VCaP (cell line): ENCODE data around the gene ATP8A2.

Experiments used
- H3K27ac ChIP-seq: fragments of 450-650 bp; 2 replicates; pipeline ENCODE4 v1.5.1; 2017
- CTCF ChIP-seq: fragments of 450-650 bp; conservative IDR thresholded peaks from 2 replicates; pipeline ENCODE4 v1.5.1; 2017; ENCODE audit warnings: mild to moderate bottlenecking, moderate library complexity

The ATP8A2 gene

GRCh38 chr13:25901460-25902376, 529.9 kb downstream of the ATP8A2 start:
- no peak for TF ChIP-seq CTCF
- H3K27ac ChIP-seq, result no peak overlapping the region

- H3K27ac ChIP-seq, result no peak overlapping the region
- no peak for TF ChIP-seq CTCF
Measured at GRCh38 chr13:25902455-25902854, 530.7 kb downstream of the ATP8A2 start.

DNA sequence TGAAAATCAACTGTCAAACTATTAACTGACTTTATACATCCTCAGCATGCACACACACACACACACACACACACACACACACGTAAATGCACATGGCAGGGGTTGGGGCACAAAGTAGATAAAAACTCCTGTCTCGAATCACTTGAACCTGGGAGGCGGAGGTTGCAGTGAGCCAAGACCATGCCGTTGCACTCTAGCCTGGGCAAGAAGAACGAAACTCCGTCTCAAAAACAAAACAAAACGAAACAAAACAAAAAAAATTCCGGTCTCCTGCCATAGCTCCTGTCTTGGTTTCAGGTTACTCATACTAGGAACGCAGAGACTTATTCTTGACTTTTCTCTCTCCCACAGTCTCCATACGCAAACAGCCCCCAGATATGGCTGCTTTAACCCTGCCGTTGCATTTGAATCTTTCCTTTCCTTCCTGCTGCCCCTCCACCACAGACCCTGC, 531.1 kb downstream of the ATP8A2 start:
- TF ChIP-seq CTCF, result no peak
- no peak overlapping the region for H3K27ac ChIP-seq

- H3K27ac ChIP-seq, result no peak overlapping the region
- no peak for TF ChIP-seq CTCF
Measured at GRCh38 chr13:25904830-25905229, 533.1 kb downstream of the ATP8A2 start.

DNA sequence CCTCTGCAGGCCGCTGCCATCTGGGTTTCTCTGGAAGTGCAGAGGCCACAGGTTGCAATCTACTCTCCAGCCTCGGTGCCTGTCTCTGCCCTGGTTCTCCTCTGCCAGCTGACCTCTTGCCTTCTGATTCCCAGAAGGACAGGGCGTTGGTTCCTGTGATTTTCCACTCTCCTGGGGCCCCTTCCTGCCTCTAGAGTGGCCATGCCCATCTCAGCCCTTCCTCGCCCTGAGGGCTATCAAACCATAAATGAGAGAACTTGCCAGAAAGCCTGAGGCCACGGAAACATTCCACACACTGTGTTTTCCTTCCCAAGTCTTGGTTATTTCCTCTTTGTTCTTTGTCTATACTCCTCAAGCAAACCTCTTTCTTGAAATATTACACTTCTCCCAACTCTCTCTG, 533.8 kb downstream of the ATP8A2 start:
- H3K27ac ChIP-seq, result no peak overlapping the region
- no peak for TF ChIP-seq CTCF

- no peak for TF ChIP-seq CTCF
- no peak overlapping the region for H3K27ac ChIP-seq
Measured at GRCh38 chr13:25906191-25906661, 534.5 kb downstream of the ATP8A2 start.

- no peak overlapping the region for H3K27ac ChIP-seq
- no peak for TF ChIP-seq CTCF
Measured at GRCh38 chr13:25908366-25908765, 536.6 kb downstream of the ATP8A2 start.
